Lower lobe of right lung (tissue), 2 donors: ENCODE data around the gene TASOR2. TPM values are rescaled to one million over a fixed set of nuclear protein-coding genes. Genes with fewer than 3 reads are reported as not detected.

Experiments used
- ATAC-seq, 2 donors: fragments of 200-7000 bp; cut with Tn5 transposase; one replicate each; pipeline ENCODE4 v1.9.1; 2020 to 2022; ENCODE audit warnings: mild to moderate bottlenecking in 2 of 2, moderate library complexity in 2 of 2
- DNase-seq: peaks from one replicate; pipeline ENCODE4 v3.0.0-alpha.2; 2020
- H3K27ac ChIP-seq: fragments of 200-600 bp; one replicate; pipeline ENCODE4 v1.8.0; 2022
- H3K27me3 ChIP-seq: fragments of 200-600 bp; one replicate; pipeline ENCODE4 v1.8.0; 2022; ENCODE audit warnings: low read depth
- H3K36me3 ChIP-seq: fragments of 200-600 bp; one replicate; pipeline ENCODE4 v1.8.0; 2022; ENCODE audit warnings: mild to moderate bottlenecking
- H3K4me1 ChIP-seq: fragments of 200-600 bp; one replicate; pipeline ENCODE4 v1.8.0; 2022
- H3K4me3 ChIP-seq: fragments of 200-600 bp; one replicate; pipeline ENCODE4 v1.8.0; 2022; ENCODE audit warnings: mild to moderate bottlenecking
- H3K9me3 ChIP-seq: fragments of 200-600 bp; one replicate; pipeline ENCODE4 v1.8.0; 2022
- intact Hi-C: fragments of 100-400 bp; cut with DNase I; formaldehyde crosslinking; loops from one replicate; pipeline ENCODE4 v1.11.0; 2022
- total RNA-seq: library from RNA; stranded (reverse); fragmentation: NEBNext Ultra II Directional; extraction: Animal tissue kit (Norgen Biotek cat#: 25700); gene quantifications from one replicate; pipeline ENCODE4 v1.2.1, GENCODE V29; 2021
- TF ChIP-seq, protein P1 (sequence below): fragments of 200-600 bp; IDR thresholded peaks from one replicate; pipeline ENCODE4 v1.8.0; 2022; ENCODE audit warnings: antibody characterized with exemption, mild to moderate bottlenecking
- donor health status: DM: no; HTN: yes; CAD: no; lungs with severe emphysema.

The TASOR2 gene
- total RNA-seq, 1 donor from 2014 or later, result 48.9 TPM

DNA sequence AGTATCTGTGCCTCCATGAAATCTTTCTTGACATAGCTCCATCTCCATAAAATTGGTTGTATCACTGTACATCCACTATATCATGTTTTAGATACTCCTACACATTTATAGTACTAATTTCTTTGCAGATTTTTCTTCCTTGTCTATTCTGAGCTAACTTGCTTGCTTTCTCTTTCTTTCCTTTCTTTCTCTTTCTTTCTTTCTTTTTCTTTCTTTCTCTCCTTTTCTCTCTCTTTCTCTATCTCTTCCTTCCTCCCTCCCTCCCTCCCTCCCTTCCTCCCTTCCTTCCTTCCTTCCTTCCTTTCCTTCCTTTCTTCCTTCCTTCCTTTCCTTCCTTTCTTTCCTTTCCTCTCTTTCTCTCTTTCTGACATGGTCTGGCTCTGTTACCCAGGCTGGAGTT, 23.7 kb downstream of the TASOR2 start:
- no peak for ATAC-seq
- TF ChIP-seq, protein P1, sequence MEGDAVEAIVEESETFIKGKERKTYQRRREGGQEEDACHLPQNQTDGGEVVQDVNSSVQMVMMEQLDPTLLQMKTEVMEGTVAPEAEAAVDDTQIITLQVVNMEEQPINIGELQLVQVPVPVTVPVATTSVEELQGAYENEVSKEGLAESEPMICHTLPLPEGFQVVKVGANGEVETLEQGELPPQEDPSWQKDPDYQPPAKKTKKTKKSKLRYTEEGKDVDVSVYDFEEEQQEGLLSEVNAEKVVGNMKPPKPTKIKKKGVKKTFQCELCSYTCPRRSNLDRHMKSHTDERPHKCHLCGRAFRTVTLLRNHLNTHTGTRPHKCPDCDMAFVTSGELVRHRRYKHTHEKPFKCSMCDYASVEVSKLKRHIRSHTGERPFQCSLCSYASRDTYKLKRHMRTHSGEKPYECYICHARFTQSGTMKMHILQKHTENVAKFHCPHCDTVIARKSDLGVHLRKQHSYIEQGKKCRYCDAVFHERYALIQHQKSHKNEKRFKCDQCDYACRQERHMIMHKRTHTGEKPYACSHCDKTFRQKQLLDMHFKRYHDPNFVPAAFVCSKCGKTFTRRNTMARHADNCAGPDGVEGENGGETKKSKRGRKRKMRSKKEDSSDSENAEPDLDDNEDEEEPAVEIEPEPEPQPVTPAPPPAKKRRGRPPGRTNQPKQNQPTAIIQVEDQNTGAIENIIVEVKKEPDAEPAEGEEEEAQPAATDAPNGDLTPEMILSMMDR, result no peak
- intact Hi-C loops, result no loop called here
- DNase-seq, result no peak
- H3K36me3 ChIP-seq, result no peaks in the 10 kb centered on the region
- H3K27me3 ChIP-seq, result no peaks in the 10 kb centered on the region
- H3K27ac ChIP-seq, result no peak overlapping the region
- H3K4me1 ChIP-seq, result peaks cover 25% of the 10 kb centered on the region
- no peak overlapping the region for H3K4me3 ChIP-seq
- no peaks in the 10 kb centered on the region for H3K9me3 ChIP-seq

DNA sequence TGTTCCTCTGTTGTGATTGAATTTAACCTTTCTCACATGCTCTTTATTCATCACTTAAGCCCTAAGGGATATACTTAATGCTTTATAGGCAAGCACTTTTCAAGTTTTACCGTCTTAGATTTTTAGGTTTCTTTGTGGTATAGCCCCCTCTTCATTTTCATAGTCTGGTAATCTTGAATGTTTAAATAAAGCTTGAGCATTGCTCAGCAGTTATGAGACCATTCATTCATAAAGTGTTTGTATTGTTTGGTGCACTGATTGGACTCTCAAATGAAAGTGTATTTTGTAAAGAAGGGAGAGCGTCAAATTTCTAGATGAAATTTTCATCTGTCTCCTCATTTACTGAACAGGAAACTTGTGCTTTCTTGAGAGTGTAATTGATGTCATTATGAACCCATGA, 25.2 kb downstream of the TASOR2 start:
- H3K27ac ChIP-seq, result no peak overlapping the region
- no peak for ATAC-seq

DNA sequence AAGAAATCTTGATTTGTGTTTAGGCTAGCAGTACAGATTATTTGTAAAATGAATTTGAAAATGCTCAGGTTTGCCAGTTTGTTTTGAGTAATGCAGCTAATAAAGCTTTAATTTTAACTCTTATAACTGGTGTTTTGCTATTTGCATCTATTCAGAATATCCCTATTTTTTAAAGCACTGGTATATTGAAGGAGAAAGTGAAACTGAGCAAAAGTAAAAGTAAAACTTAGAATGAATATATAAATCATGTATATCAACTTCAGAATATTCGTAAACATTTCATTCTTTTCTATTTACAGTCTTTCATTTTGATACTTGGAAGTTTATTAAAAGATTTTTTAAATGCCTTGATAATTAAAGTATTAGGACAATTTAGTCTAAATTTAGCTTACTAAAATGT, 26.2 kb downstream of the TASOR2 start:
- TF ChIP-seq, protein P1, result no peak
- Histone ChIP-seq H3K27ac (peak overlapping the region; percentile 44), H3K9me3 (no peaks in the 10 kb centered on the region), H3K36me3 (no peaks in the 10 kb centered on the region), H3K4me1 (peaks cover 25% of the 10 kb centered on the region), H3K27me3 (no peaks in the 10 kb centered on the region), H3K4me3 (peak overlapping the region; percentile 41)
- DNase-seq, result no peak
- ATAC-seq, result peak in 1 of 2 donors; percentile 41
- intact Hi-C loops, result no loop called here

More for the DNA sequence above, 25.2 kb downstream of the TASOR2 start:
- no peak overlapping the region for H3K4me3 ChIP-seq
- DNase-seq, result no peak
- intact Hi-C loops, result no loop called here
- no peaks in the 10 kb centered on the region for H3K36me3 ChIP-seq
- H3K4me1 ChIP-seq, result peaks cover 25% of the 10 kb centered on the region
- TF ChIP-seq, protein P1, result no peak
- H3K27me3 ChIP-seq, result no peaks in the 10 kb centered on the region
- no peaks in the 10 kb centered on the region for H3K9me3 ChIP-seq

DNA sequence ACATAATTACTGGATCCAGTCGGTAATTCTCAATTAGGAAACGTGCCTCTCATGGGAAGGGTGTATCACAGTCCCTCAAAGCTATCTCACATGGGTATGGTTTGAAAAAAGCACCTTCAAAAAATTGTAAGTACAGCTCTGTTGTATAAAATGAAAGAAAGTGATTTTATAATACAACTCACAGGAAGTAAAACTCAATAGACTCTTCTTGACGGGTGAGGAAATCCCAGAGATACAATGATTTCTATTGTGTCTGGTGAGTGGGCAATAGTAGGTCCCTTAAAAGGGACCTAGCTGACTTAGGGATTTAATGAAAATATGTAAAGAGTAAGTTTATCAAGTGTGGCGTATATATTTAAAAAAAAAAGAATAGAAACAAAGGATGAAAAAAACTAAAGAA, 27.0 kb downstream of the TASOR2 start:
- Histone ChIP-seq H3K36me3 (no peaks in the 10 kb centered on the region), H3K9me3 (no peaks in the 10 kb centered on the region), H3K4me3 (peak overlapping the region; percentile 41), H3K27ac (peak overlapping the region; percentile 44), H3K27me3 (no peaks in the 10 kb centered on the region), H3K4me1 (peaks cover 25% of the 10 kb centered on the region)
- TF ChIP-seq, protein P1, result no peak
- no peak for ATAC-seq
- DNase-seq, result no peak
- intact Hi-C loops, result no loop called here

DNA sequence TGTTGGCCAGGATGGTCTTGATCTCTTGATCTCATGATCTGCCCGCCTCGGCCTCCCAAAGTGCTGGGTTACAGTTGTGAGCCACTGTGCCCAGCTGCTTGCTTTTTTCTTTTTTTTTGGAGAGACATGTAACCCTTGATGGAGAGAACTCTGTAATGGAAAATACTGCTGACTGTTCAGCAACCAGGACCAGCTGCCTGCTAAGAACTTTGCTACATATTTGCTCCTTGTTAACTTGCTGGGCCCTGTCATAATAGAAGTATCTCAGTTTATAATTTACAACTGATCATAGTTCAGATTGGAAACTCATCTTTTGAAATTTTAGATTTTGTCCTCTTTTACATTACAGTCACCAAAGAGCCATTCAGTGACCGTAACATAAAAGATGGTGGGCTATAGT, 34.9 kb downstream of the TASOR2 start:
- H3K36me3 ChIP-seq, result peaks cover 29% of the 10 kb centered on the region
- intact Hi-C loops, result no loop called here
- H3K27me3 ChIP-seq, result no peaks in the 10 kb centered on the region
- TF ChIP-seq, protein P1, result no peak
- no peak overlapping the region for H3K27ac ChIP-seq
- no peaks in the 10 kb centered on the region for H3K9me3 ChIP-seq
- ATAC-seq (no peak), DNase-seq (no peak)
- H3K4me3 ChIP-seq, result no peak overlapping the region
- H3K4me1 ChIP-seq, result no peaks in the 10 kb centered on the region

DNA sequence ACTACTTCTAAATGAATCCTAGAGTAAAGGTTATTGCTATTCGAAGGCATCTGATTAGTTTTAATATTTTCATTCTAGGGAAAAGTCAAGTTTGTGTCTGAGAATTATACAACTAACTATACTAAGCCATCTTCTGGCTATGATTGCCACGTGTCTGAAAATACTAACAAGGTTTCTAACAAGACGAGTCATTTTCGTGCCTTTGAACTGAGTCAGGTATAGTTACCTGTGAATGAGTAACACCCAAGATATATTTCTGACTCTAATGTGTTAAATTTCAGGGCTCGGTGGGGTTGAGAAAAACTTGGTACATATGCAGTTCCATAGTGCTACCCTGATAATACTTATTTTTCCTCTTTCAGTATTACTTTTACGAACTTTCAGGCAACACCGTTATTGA, 35.5 kb downstream of the TASOR2 start:
- H3K27ac ChIP-seq, result no peak overlapping the region
- no peaks in the 10 kb centered on the region for H3K27me3 ChIP-seq
- DNase-seq, result no peak
- ATAC-seq, result no peak
- intact Hi-C loops, result no loop called here
- TF ChIP-seq, protein P1, result no peak
- no peak overlapping the region for H3K4me3 ChIP-seq
- H3K36me3 ChIP-seq, result peaks cover 29% of the 10 kb centered on the region
- H3K9me3 ChIP-seq, result no peaks in the 10 kb centered on the region
- no peaks in the 10 kb centered on the region for H3K4me1 ChIP-seq
